ENCODE data around the gene RPP25.
"Not testable (repeated sequence)": the region's sequence is repeated elsewhere in the genome, so short reads cannot be mapped to it uniquely, and the experiment has no call there.

The RPP25 gene

DNA sequence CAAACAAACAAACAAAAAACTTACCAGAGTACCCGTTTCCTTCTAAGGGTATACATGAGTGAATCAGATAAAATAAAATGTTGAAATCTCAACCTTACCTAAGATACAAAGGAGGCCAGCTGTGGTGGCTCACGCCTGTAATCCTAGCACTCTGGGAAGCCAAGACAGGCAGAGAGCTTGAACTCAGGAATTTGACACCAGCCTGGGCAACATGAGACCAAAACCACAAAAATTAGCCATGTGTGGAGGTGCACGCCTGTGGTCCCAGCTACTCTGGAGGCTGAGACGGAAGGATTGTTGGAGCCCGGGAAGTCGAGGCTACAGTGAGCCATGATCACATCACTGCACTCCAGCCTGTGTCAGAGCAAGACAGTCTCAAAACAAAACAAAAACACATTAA, 38.9 kb downstream of the RPP25 start:
- no peak for DNase-seq (ENCODE audit: low read depth)

DNA sequence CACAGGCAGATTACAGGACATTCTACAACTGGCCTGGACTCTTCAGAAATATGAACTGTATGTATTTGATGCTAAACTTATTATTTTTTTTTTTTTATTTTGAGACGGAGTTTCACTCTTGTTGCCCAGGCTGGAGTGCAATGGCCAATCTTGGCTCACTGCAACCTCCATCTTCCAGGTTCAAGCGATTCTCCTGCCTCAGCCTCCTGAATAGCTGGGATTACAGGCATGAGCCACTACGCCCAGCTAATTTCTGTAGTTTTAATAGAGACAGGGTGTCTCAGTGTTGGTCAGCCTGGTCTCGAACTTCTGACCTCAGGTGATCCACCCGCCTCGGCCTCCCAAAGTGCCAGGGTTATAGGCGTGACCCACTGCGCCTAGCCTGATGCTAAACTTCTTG, 42.8 kb downstream of the RPP25 start:
- not testable (repeated sequence) for DNase-seq (ENCODE audit: low read depth)

DNA sequence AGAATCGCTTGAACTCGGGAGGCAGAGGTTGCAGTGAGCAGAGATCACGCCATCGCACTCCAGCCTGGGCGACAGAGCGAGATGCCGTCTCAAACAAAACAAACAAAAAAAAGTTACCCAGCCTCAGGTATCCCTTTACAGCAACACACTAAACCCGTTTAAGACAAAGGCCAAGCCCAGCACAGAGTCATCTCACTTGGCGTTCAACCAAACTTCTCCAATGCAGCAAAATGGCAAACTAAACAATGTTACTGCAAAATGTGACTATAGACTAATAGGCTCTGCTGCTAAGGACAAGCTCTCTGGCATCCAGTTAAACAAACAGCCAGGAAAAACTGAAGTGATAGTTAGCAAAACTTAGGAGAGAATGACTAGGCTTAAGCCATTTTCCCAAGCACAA, 43.5 kb downstream of the RPP25 start:
- no peak for DNase-seq (ENCODE audit: low read depth)

DNA sequence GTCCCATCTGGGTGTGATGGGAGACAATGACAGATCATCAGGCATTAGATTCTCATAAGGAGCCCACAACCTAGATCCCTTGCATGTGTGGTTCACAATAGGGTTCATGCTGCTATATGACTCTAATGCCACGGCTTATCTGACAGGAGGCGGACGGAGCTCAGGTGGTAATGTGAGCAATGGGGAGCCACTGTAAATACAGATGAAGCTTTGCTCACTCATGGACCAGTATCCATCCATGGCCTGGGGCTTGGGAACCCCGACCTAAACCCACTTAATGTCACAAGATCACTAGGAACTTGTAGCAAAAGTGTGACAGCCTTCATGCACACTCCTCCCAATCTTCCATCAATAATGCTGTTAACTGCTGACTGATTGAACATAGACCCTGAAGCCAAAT, 47.9 kb downstream of the RPP25 start:
- DNase-seq (ENCODE audit: low read depth): no peak

DNA sequence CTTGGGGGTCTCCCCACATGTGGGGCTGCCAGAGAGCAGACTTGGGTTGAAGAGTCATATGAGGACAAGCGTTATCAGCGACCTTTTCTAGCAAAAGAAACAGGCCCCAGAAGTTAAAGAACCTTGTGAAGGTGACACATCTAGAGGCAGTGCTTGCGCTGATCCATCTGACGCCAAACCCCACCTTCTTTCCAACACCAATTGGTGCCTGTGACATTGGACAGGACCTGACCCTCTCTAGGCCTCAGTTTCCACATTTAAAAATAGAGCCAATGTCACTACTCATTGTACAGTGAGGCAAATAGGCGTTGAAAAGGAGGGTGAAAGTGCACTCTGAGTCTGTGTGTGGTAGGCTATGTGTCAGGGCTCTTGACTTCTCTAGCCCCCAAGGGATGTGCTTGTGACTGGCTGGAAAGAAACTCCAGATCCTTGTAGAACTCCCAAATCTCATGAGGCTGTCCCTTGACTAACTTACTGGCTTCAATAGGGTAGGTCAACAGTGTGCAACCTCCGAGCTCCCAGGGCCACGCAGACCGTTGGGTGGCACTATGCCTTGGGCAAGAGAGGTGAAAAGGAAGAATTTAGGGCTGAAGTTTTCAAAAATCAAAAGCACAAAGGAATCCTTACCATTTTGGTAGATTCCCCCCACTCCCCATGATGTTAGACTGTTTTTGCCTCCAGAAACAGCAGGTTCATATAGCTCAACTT, 49.3 kb downstream of the RPP25 start:
- no peak for DNase-seq (ENCODE audit: low read depth)

DNA sequence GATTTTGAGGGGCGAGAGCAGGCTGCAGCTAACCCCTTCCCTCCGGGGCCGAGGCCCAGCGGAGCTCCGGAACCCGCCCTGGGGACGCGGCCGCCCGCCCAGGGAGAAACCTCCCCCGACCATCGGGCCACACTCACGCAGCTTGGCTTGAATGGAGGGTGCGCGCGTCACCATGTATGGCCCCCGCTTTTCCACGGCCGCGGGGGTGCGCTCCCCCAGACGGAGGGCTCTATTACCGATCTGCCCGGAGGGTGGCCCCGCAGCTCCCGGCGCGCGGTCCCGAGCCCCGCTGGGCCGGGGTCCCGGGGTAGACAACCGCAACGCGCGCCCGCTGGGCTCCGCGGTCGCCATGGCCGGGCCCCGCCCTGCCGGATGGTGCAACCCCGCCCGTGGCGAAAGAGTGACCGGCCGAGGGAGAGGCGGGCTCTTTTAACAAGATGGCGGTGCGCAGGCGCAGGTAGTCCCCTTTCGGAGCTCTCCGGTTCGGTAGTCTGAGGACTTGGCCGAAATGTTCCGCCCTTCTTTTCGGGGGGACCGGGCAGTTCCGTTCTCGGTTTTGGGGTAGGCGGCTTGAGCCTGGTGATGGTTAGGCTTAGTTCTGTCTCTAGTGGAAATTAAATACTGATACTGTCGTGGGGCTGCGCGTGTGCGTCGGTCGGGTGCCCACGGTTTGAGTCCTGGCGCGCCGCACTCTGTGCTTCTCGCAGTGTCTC, 50.0 kb downstream of the RPP25 start, which contains the start of gene FAM219B:
Gene FAM219B, minus strand, starts transcription at position 402 of the 713 bp plus-strand sequence. Its CDS starts 51 bp downstream, at position 351.
- DNase-seq (ENCODE audit: low read depth): no peak

DNA sequence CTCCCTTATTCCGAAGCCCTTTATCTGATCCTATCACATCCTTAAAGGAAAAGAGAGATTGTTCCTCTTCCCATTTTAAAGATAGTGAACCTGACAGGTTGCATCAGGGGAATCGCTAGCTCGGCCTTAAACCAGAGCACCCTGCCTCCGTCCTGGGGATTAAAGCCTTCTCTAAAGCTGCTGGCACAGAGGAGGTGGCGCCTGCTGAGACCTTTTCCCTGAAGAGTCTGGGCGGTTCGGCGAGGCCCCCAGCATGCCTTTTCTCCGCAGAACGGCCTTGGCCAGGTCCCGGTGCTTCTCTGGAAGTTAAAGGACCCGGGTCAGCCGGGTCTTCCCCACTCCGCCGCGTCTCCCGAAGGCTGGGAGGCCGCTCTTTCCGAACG, 50.5 kb downstream of the RPP25 start:
- no peak for DNase-seq (ENCODE audit: low read depth)

Data from HS-5 (cell line).